Measurements from ENCODE around the gene CEP78.
A peak's percentile ranks its signal among the peaks of the same experiment; 100 is the strongest.

CEP78 gene, protein sequence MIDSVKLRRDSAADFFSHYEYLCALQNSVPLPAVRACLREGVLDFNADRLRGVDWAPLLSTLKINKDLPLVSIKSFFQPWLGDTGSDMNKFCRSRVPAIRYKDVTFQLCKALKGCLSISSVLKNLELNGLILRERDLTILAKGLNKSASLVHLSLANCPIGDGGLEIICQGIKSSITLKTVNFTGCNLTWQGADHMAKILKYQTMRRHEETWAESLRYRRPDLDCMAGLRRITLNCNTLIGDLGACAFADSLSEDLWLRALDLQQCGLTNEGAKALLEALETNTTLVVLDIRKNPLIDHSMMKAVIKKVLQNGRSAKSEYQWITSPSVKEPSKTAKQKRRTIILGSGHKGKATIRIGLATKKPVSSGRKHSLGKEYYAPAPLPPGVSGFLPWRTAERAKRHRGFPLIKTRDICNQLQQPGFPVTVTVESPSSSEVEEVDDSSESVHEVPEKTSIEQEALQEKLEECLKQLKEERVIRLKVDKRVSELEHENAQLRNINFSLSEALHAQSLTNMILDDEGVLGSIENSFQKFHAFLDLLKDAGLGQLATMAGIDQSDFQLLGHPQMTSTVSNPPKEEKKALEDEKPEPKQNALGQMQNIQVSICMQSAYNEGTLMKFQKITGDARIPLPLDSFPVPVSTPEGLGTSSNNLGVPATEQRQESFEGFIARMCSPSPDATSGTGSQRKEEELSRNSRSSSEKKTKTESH

DNA sequence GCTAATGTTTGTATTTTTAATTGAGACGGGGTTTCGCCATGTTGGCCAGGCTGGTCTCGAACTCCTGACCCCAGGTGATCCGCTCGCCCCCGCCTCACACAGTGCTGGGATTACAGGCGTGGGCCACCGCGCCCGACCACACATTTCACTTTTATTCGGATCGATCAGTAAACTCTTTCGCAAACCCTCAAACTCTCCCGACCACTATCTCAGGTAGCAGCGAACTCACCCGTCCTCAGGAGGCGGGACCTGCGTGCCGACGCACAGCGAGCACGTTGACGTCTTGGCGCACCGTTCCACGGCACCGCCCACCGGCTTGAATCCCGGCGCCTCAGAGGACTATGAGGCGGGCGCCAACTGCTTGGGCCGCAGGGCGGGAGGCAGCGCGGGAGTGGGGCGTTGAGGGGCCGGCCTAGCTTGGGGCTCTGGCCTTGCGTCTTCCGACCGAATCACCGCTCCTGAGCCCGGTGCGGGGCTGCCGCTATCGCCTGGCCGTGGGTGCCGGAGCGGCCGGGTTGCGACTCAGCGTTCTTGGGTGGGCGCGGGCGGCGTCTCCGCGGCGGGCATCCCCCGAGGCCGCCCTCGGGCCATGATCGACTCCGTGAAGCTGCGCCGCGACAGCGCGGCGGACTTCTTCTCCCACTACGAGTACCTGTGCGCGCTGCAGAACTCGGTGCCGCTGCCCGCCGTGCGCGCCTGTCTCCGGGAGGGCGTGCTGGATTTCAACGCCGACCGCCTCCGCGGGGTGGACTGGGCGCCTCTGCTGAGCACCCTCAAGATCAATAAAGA lies at the start of gene CEP78:
CEP78 (plus strand) TSS at position 314 of the 789 bp plus-strand sequence; CDS start at position 590, 276 bp downstream.
- TF ChIP-seq, protein P1, sequence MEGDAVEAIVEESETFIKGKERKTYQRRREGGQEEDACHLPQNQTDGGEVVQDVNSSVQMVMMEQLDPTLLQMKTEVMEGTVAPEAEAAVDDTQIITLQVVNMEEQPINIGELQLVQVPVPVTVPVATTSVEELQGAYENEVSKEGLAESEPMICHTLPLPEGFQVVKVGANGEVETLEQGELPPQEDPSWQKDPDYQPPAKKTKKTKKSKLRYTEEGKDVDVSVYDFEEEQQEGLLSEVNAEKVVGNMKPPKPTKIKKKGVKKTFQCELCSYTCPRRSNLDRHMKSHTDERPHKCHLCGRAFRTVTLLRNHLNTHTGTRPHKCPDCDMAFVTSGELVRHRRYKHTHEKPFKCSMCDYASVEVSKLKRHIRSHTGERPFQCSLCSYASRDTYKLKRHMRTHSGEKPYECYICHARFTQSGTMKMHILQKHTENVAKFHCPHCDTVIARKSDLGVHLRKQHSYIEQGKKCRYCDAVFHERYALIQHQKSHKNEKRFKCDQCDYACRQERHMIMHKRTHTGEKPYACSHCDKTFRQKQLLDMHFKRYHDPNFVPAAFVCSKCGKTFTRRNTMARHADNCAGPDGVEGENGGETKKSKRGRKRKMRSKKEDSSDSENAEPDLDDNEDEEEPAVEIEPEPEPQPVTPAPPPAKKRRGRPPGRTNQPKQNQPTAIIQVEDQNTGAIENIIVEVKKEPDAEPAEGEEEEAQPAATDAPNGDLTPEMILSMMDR (conservative IDR thresholded peaks at IDR 0.05; ENCODE audit: control insufficient read depth, insufficient read depth, low read depth, low read length) = no peak

DNA sequence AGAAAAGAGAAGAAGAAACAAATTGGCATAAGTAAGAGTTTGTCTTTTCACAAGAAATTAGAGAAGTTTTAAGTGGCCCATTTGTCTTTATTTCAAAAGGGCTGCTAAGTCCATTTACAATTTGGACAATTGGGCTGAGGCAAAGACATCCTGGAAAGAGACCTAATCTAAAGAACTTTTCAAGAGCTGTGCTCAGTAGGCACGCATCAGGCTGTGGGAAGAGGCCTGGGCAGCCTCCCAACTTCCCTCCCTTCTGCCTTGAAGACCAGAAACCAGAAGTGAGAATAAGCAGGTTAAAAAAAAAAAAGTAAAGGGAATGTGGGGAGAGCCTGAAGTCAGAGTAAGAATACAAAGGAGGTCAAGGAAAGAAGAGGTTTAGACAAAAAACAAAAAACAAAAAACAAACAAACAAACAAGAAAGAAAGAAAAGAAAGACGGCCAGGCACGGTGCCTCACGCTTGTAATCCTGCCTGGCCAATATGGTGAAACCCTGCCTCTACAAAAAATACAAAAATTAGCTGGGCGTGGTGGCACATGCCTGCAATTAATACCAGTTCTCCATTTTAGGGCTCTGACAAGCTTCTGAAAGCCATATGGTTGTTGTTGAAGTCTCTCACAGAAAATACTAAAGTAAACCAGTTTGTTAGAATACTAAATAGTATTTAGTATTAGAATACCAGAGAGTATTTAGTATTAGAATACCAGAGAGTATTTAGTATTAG lies 48.0 kb upstream of the CEP78 start:
- H3K4me3 ChIP-seq (ENCODE audit: control insufficient read depth, low read depth, low read length) = no peak overlapping the region
- DNase-seq (ENCODE audit: low read depth) = no peak
- TF ChIP-seq, protein P1 (conservative IDR thresholded peaks at IDR 0.05; ENCODE audit: control insufficient read depth, insufficient read depth, low read depth, low read length) = no peak

More for the DNA sequence above, at the start of gene CEP78:
- DNase-seq (ENCODE audit: low read depth) = peak; percentile 90
- peak within 1 kb of the TSS; percentile 71 for H3K4me3 ChIP-seq (ENCODE audit: control insufficient read depth, low read depth, low read length)

DNA sequence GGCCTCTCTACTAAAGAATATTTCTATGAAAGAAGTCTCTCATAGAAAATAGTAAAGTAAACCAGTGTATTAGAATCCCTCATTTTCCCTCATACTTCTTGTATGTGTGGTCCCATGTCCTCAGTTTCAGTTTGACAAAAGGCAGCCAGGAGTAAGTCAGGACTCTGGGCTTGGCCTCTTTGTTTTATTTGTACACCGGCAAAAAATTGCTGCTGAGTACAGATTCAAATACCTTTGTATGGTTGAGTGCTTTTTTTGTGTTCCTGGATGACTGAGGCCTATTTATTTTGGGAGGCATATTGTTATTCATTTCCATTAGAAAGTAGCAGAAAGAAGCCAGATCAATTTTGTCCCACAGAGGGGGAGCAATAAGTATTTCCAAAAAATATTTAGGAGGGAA lies 47.3 kb upstream of the CEP78 start:
- TF ChIP-seq, protein P1 (conservative IDR thresholded peaks at IDR 0.05; ENCODE audit: control insufficient read depth, insufficient read depth, low read depth, low read length) = no peak
- H3K4me3 ChIP-seq (ENCODE audit: control insufficient read depth, low read depth, low read length) = no peak overlapping the region
- no peak for DNase-seq (ENCODE audit: low read depth)

DNA sequence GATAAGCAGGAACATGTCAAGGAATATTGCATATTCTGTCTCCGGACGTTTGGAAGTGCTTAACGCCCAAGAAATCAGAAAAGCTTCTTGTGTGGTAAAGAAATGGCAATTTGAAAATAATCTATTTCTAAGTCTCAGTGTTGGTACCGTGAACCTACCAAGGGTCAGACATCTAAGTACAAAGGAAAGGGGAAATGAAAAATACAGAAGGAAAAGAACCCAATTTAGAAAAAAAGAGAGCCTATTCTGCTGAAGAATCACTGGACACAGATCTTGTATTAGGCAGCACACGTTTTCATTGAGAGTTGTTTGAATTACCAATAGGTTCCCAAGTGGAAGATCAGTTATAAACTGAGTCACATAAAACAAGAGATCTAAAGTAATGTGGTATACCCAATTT lies 46.9 kb upstream of the CEP78 start:
- TF ChIP-seq, protein P1 (conservative IDR thresholded peaks at IDR 0.05; ENCODE audit: control insufficient read depth, insufficient read depth, low read depth, low read length) = no peak
- H3K4me3 ChIP-seq (ENCODE audit: control insufficient read depth, low read depth, low read length) = no peak overlapping the region
- DNase-seq (ENCODE audit: low read depth) = no peak

DNA sequence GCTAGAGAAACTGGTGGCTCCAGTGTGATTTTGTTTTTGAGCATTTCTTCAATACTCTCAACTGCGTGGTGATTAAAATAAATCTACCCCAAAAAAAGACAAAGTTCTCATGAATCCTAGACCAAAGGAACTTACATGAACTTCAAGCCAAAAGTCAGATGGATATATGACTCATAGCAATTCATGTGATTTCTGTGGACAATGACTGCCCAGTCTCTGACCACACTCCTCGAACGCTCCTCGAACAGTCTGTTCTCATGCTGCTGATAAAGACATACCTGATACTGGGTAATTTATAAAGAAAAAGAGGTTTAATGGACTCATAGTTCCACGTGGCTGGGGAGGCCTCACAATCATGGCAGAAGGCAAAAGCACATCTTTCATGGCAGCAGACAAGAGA lies 46.4 kb upstream of the CEP78 start:
- no peak overlapping the region for H3K4me3 ChIP-seq (ENCODE audit: control insufficient read depth, low read depth, low read length)
- TF ChIP-seq, protein P1 (conservative IDR thresholded peaks at IDR 0.05; ENCODE audit: control insufficient read depth, insufficient read depth, low read depth, low read length) = no peak
- DNase-seq (ENCODE audit: low read depth) = peak; percentile 25

DNA sequence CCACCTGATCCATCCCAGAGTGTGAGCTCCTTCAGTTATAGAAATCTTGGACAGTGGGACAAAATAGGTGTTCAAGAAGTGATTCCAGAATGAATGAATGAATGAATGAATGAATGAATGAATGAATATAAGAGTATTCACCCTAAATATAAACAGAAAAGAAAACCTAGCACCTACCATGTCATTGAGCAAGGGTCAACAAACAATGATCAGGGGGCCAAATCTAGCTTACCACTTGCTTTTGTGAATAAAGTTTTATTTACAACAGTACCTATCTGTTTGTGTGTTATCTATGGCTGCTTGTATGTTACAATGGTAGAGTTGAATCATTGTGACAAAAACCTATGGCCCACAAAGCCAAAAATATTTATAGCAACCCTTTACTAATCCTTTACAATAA lies 43.9 kb upstream of the CEP78 start:
- TF ChIP-seq, protein P1 (conservative IDR thresholded peaks at IDR 0.05; ENCODE audit: control insufficient read depth, insufficient read depth, low read depth, low read length) = no peak
- no peak for DNase-seq (ENCODE audit: low read depth)
- H3K4me3 ChIP-seq (ENCODE audit: control insufficient read depth, low read depth, low read length) = no peak overlapping the region

All from fibroblast of mammary gland (primary cell).